VCaP (cell line): ENCODE results near the gene TMEM234.

Source experiments
- H3K27ac ChIP-seq: fragments of 450-650 bp; 2 replicates; pipeline ENCODE4 v1.5.1; 2017
- CTCF ChIP-seq: fragments of 450-650 bp; conservative IDR thresholded peaks from 2 replicates; pipeline ENCODE4 v1.5.1; 2017; ENCODE audit warnings: mild to moderate bottlenecking, moderate library complexity

TMEM234 gene

GRCh38 chr1:32201011-32201855 is 20.9 kb downstream of the TMEM234 start:
- peak overlapping the region; percentile 73 for H3K27ac ChIP-seq
- TF ChIP-seq CTCF = no peak

- H3K27ac ChIP-seq = peak within 1 kb of the TSS; percentile 73
- TF ChIP-seq CTCF = no peak
These were observed 21.7 kb downstream of the TMEM234 start, which contains the start of gene CCDC28B for GRCh38 chr1:32200226-32201010. TSS of gene CCDC28B (plus strand) at chr1:32200595. CDS start at chr1:32201936, 1,341 bp downstream.

DNA sequence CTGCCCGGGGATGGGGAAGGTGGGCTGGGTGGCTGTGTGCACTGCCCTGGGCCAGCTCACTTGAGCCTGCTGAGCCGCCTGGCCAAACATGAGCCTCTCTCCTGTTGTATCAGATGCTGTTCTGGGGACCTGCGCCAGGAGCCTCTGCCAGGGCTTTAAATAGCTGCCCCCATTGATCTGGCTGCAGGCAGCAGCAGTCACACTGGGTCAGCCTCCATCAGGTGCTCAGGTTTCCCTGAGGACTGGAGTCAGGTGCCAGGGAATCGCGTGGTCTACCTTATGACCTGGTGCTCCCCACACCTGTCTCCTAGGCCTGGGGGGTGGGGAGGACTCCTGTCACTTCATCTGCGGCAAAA is 22.5 kb downstream of the TMEM234 start:
- H3K27ac ChIP-seq = peak overlapping the region; percentile 73
- TF ChIP-seq CTCF = no peak

- peak overlapping the region; percentile 73 for H3K27ac ChIP-seq
- TF ChIP-seq CTCF = no peak
These were observed 23.0 kb downstream of the TMEM234 start for GRCh38 chr1:32199043-32199716.

GRCh38 chr1:32198237-32199042 is 23.7 kb downstream of the TMEM234 start:
- H3K27ac ChIP-seq = peak overlapping the region; percentile 73; the same call in 1 of the 2 replicates
- TF ChIP-seq CTCF = no peak

DNA sequence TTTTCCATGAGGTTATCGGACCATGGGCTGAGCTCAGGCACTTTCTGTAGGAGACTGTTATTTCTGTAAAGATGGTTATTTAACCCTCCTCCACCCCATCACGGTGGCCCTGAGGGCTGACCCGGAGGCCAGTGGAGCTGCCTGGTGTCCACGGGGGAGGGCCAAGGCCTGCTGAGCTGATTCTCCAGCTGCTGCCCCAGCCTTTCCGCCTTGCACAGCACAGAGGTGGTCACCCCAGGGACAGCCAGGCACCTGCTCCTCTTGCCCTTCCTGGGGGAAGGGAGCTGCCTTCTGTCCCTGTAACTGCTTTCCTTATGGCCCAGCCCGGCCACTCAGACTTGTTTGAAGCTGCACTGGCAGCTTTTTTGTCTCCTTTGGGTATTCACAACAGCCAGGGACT is 24.3 kb downstream of the TMEM234 start:
- no peak for TF ChIP-seq CTCF
- H3K27ac ChIP-seq = no peak overlapping the region
